HEK293 (cell line): ENCODE measurements around the gene RPL26.

ENCODE experiments used
- CTCF ChIA-PET: fragments of 350-600 bp; formaldehyde crosslinking; extraction: SDS; loops from one replicate; lab custom pipeline; 2021; ENCODE audit warnings: antibody characterized with exemption; lab: Yijun Ruan, JAX
- POLR2A ChIA-PET: fragments of 300-600 bp; formaldehyde crosslinking; extraction: SDS; loops from one replicate; lab custom pipeline; 2020; ENCODE audit warnings: antibody characterized with exemption, inconsistent platforms; lab: Yijun Ruan, JAX
- H3K27ac ChIP-seq: fragments of 200-500 bp; sonication (Bioruptor generic); 2 replicates; pipeline ENCODE4 v1.5.1; 2014; ENCODE audit warnings: low read depth, low read length, control low read depth, inconsistent platforms; ENCODE audit errors: extremely low read depth
- H3K36me3 ChIP-seq, 2 experiments: fragments of 200-500 bp in 1 of 2; sonication (Bioruptor generic) in 1 of 2; 1 replicate in 1 of 2; 2 replicates in 1 of 2; pipeline ENCODE4 v1.5.1; 2014 to 2017; ENCODE audit warnings: inconsistent platforms in 2 of 2, low read length in 2 of 2; ENCODE audit not compliant: control insufficient read depth in 2 of 2, insufficient read depth in 1 of 2
- H3K4me1 ChIP-seq: fragments of 200-500 bp; sonication (Bioruptor generic); 2 replicates; pipeline ENCODE4 v1.5.1; 2014; ENCODE audit warnings: mild to moderate bottlenecking, low read length, inconsistent platforms; ENCODE audit not compliant: control insufficient read depth, insufficient read depth
- H3K4me3 ChIP-seq: 2 replicates; pipeline ENCODE4 v1.5.1; 2011; ENCODE audit warnings: low read depth, mild to moderate bottlenecking, control low read depth, low read length, moderate library complexity
- H3K9me3 ChIP-seq: fragments of 200-500 bp; sonication (Bioruptor generic); 2 replicates; pipeline ENCODE4 v1.5.1; 2014; ENCODE audit warnings: low read depth, low read length, inconsistent platforms; ENCODE audit not compliant: control insufficient read depth, insufficient read depth
- GFI1B ChIP-seq: fragments of 450-650 bp; formaldehyde crosslinking; IDR thresholded peaks from 2 replicates; pipeline ENCODE4 v1.5.1; 2016; ENCODE audit warnings: missing biosample characterization, missing genetic modification characterization
- SP2 ChIP-seq: fragments of 450-650 bp; formaldehyde crosslinking; IDR thresholded peaks from 2 replicates; pipeline ENCODE4 v1.5.1; 2016; ENCODE audit warnings: missing biosample characterization, missing genetic modification characterization
- ZBTB10 ChIP-seq: fragments of 450-650 bp; formaldehyde crosslinking; IDR thresholded peaks from 2 replicates; pipeline ENCODE4 v1.5.1; 2016; ENCODE audit warnings: missing biosample characterization, missing genetic modification characterization
- ZBTB17 ChIP-seq: fragments of 450-650 bp; formaldehyde crosslinking; IDR thresholded peaks from 2 replicates; pipeline ENCODE4 v1.5.1; 2016; ENCODE audit warnings: missing biosample characterization, missing genetic modification characterization
- ZBTB8A ChIP-seq: fragments of 450-650 bp; formaldehyde crosslinking; IDR thresholded peaks from 2 replicates; pipeline ENCODE4 v1.5.1; 2016; ENCODE audit warnings: missing biosample characterization, missing genetic modification characterization
- ZFP69B ChIP-seq: fragments of 450-650 bp; formaldehyde crosslinking; IDR thresholded peaks from 2 replicates; pipeline ENCODE4 v1.5.1; 2016; ENCODE audit warnings: missing biosample characterization, missing genetic modification characterization
- ZNF121 ChIP-seq: fragments of 450-650 bp; formaldehyde crosslinking; IDR thresholded peaks from 2 replicates; pipeline ENCODE4 v1.5.1; 2016; ENCODE audit warnings: missing biosample characterization, missing genetic modification characterization
- ZNF133 ChIP-seq: fragments of 450-650 bp; formaldehyde crosslinking; IDR thresholded peaks from 2 replicates; pipeline ENCODE4 v1.5.1; 2016; ENCODE audit warnings: missing biosample characterization, missing genetic modification characterization
- ZNF202 ChIP-seq: fragments of 450-650 bp; formaldehyde crosslinking; IDR thresholded peaks from 2 replicates; pipeline ENCODE4 v1.5.1; 2016; ENCODE audit warnings: missing biosample characterization, missing genetic modification characterization, borderline replicate concordance
- ZNF23 ChIP-seq: fragments of 450-650 bp; formaldehyde crosslinking; IDR thresholded peaks from 2 replicates; pipeline ENCODE4 v1.5.1; 2016; ENCODE audit warnings: missing biosample characterization, missing genetic modification characterization, borderline replicate concordance
- ZNF302 ChIP-seq: fragments of 450-650 bp; formaldehyde crosslinking; IDR thresholded peaks from 2 replicates; pipeline ENCODE4 v1.5.1; 2016; ENCODE audit warnings: missing biosample characterization, missing genetic modification characterization, low read depth
- ZNF362 ChIP-seq: fragments of 450-650 bp; formaldehyde crosslinking; IDR thresholded peaks from 2 replicates; pipeline ENCODE4 v1.5.1; 2016; ENCODE audit warnings: missing biosample characterization, missing genetic modification characterization
- ZNF513 ChIP-seq: fragments of 450-650 bp; IDR thresholded peaks from 2 replicates; pipeline ENCODE4 v1.5.1; 2018; ENCODE audit warnings: missing biosample characterization, missing genetic modification characterization
- ZNF529 ChIP-seq: fragments of 450-650 bp; formaldehyde crosslinking; IDR thresholded peaks from 2 replicates; pipeline ENCODE4 v1.5.1; 2017; ENCODE audit warnings: missing genetic modification characterization, missing biosample characterization; ENCODE audit not compliant: insufficient replicate concordance
- ZNF548 ChIP-seq: fragments of 450-650 bp; formaldehyde crosslinking; IDR thresholded peaks from 2 replicates; pipeline ENCODE4 v1.5.1; 2016; ENCODE audit warnings: missing biosample characterization, missing genetic modification characterization
- ZNF600 ChIP-seq: fragments of 450-650 bp; formaldehyde crosslinking; IDR thresholded peaks from 2 replicates; pipeline ENCODE4 v1.5.1; 2016; ENCODE audit warnings: missing biosample characterization, missing genetic modification characterization
- ZNF610 ChIP-seq: fragments of 450-650 bp; formaldehyde crosslinking; IDR thresholded peaks from 2 replicates; pipeline ENCODE4 v1.5.1; 2016; ENCODE audit warnings: missing biosample characterization, missing genetic modification characterization, borderline replicate concordance
- ZNF670 ChIP-seq: fragments of 450-650 bp; formaldehyde crosslinking; IDR thresholded peaks from 2 replicates; pipeline ENCODE4 v1.5.1; 2016; ENCODE audit warnings: missing biosample characterization, missing genetic modification characterization, low read depth
- ZNF785 ChIP-seq: fragments of 450-650 bp; formaldehyde crosslinking; IDR thresholded peaks from 2 replicates; pipeline ENCODE4 v1.5.1; 2016; ENCODE audit warnings: missing biosample characterization, missing genetic modification characterization

RPL26 gene

GRCh38 chr17:8337802-8338752, 44.9 kb downstream of the RPL26 start:
- H3K9me3 ChIP-seq: no peaks in the 10 kb centered on the region
- TF ChIP-seq ZBTB17 (tag by site-specific recombination) (peak; percentile 39), ZNF529 (tag by site-specific recombination) (no peak)
- TF ChIP-seq, all 188 proteins: peak for 1
- CTCF ChIA-PET: interaction anchor here (0.7 to 2.0 kb wide), 7 partner anchors 8 to 413 kb away, joined by 3 to 8 read pairs (median 3); partner anchors contain the start of gene KRABD2
- POLR2A ChIA-PET: interaction anchor here (0.6 to 1.2 kb wide), 4 partner anchors 8 to 1103 kb away, joined by 3 to 4 read pairs (median 4); no protein-coding TSS in a partner anchor
- no peak overlapping the region for H3K4me3 ChIP-seq
- no peak overlapping the region for H3K27ac ChIP-seq
- H3K4me1 ChIP-seq: no peaks in the 10 kb centered on the region
- H3K36me3 ChIP-seq: no peaks in the 10 kb centered on the region

GRCh38 chr17:8333281-8333680, 49.7 kb downstream of the RPL26 start:
- no peaks in the 10 kb centered on the region for H3K4me1 ChIP-seq
- no peak overlapping the region for H3K27ac ChIP-seq
- H3K4me3 ChIP-seq: no peak overlapping the region
- no peaks in the 10 kb centered on the region; the same call in 1 of the 2 replicates for H3K9me3 ChIP-seq
- ChIA-PET POLR2A (no interaction called here), CTCF (interaction anchor here (2.4 kb wide), 1 partner anchor 33 kb away, joined by 6 read pairs; no protein-coding TSS in a partner anchor)
- no peak for TF ChIP-seq ZNF785 (tag by site-specific recombination)
- no peak for TF ChIP-seq ZFP69B (tag by site-specific recombination)
- no peak for TF ChIP-seq ZNF121 (tag by site-specific recombination)
- TF ChIP-seq ZNF670 (tag by site-specific recombination): no peak
- TF ChIP-seq ZNF600 (tag by site-specific recombination): no peak
- TF ChIP-seq SP2: no peak
- no peak for TF ChIP-seq ZNF202 (tag by site-specific recombination)
- TF ChIP-seq ZBTB10 (tag by site-specific recombination): no peak
- TF ChIP-seq ZNF133 (tag by site-specific recombination): no peak
- TF ChIP-seq GFI1B (tag by site-specific recombination): no peak
- TF ChIP-seq ZNF302: no peak
- TF ChIP-seq ZNF362 (tag by site-specific recombination): no peak
- H3K36me3 ChIP-seq: no peaks in the 10 kb centered on the region

GRCh38 chr17:8332688-8333087, 50.3 kb downstream of the RPL26 start:
- no peaks in the 10 kb centered on the region; the same call in 1 of the 2 replicates for H3K9me3 ChIP-seq
- no peak overlapping the region for H3K4me3 ChIP-seq
- H3K27ac ChIP-seq: no peak overlapping the region
- H3K4me1 ChIP-seq: no peaks in the 10 kb centered on the region
- ChIA-PET CTCF (interaction anchor here (0.9 to 2.4 kb wide), 2 partner anchors 9 to 32 kb away, joined by 4 to 6 read pairs; no protein-coding TSS in a partner anchor), POLR2A (no interaction called here)
- H3K36me3 ChIP-seq: no peaks in the 10 kb centered on the region
- no peak for TF ChIP-seq ZBTB8A (tag by site-specific recombination)
- TF ChIP-seq ZBTB10 (tag by site-specific recombination): no peak
- TF ChIP-seq ZNF513 (tag by site-specific recombination): no peak
- TF ChIP-seq ZNF23 (tag by site-specific recombination): no peak
- no peak for TF ChIP-seq ZNF548
- TF ChIP-seq ZNF610: no peak
